Measurements from ENCODE around the gene WHRN.
A peak's percentile ranks its signal among the peaks of the same experiment; 100 is the strongest.

The WHRN gene

GRCh38 chr9:114375386-114376175 is 129.7 kb downstream of the WHRN start:
- Histone ChIP-seq H3K9me2 (replicated peaks; ENCODE audit: insufficient read depth, low read length) (no peaks in the 10 kb centered on the region), H3F3A (ENCODE audit: insufficient read depth) (peaks cover 39% of the 10 kb centered on the region), H3K9ac (ENCODE audit: low read length) (no peak overlapping the region), H3K36me3 (ENCODE audit: low read length) (peaks cover 4% of the 10 kb centered on the region; the same call in 1 of the 2 replicates), H3K9me3 (ENCODE audit: insufficient read depth, low read length) (no peaks in the 10 kb centered on the region), H3K79me2 (ENCODE audit: insufficient read depth, low read length) (peaks cover 27% of the 10 kb centered on the region), H3K27me3 (ENCODE audit: low read length) (no peaks in the 10 kb centered on the region), H3K4me3 (ENCODE audit: insufficient read depth, low read length, poor library complexity, severe bottlenecking) (no peak overlapping the region), H4K20me1 (ENCODE audit: low read depth, low read length) (no peaks in the 10 kb centered on the region), H3K27ac (ENCODE audit: low read depth, low read length) (peak overlapping the region; percentile 92), H3K4me2 (ENCODE audit: low read depth, low read length, poor library complexity, severe bottlenecking) (no peak overlapping the region), H2AFZ (ENCODE audit: low read depth, low read length, severe bottlenecking) (no peak overlapping the region)
- no peak for TF ChIP-seq CTCF (IDR thresholded peaks at IDR 0.05; ENCODE audit: insufficient read depth, low read length, poor library complexity, severe bottlenecking)
- TF ChIP-seq EZH2phosphoT487 (conservative IDR thresholded peaks at IDR 0.05; ENCODE audit: low read length) = no peak

- H3K4me2 ChIP-seq (ENCODE audit: low read depth, low read length, poor library complexity, severe bottlenecking) = no peak overlapping the region
- no peaks in the 10 kb centered on the region for H3K36me3 ChIP-seq (ENCODE audit: low read length)
- H3K27me3 ChIP-seq (ENCODE audit: low read length) = no peaks in the 10 kb centered on the region
- no peaks in the 10 kb centered on the region for H3K9me3 ChIP-seq (ENCODE audit: insufficient read depth, low read length)
- H4K20me1 ChIP-seq (ENCODE audit: low read depth, low read length) = no peaks in the 10 kb centered on the region
- H3K9ac ChIP-seq (ENCODE audit: low read length) = no peak overlapping the region
- H3K79me2 ChIP-seq (ENCODE audit: insufficient read depth, low read length) = peaks cover 26% of the 10 kb centered on the region
- no peak overlapping the region for H2AFZ ChIP-seq (ENCODE audit: low read depth, low read length, severe bottlenecking)
- TF ChIP-seq EZH2phosphoT487 (conservative IDR thresholded peaks at IDR 0.05; ENCODE audit: low read length) = no peak
- no peak for TF ChIP-seq CTCF (IDR thresholded peaks at IDR 0.05; ENCODE audit: insufficient read depth, low read length, poor library complexity, severe bottlenecking)
- H3K4me3 ChIP-seq (ENCODE audit: insufficient read depth, low read length, poor library complexity, severe bottlenecking) = no peak overlapping the region
- H3K9me2 ChIP-seq (replicated peaks; ENCODE audit: insufficient read depth, low read length) = no peaks in the 10 kb centered on the region
- H3K27ac ChIP-seq (ENCODE audit: low read depth, low read length) = peak overlapping the region; percentile 92
- H3F3A ChIP-seq (ENCODE audit: insufficient read depth) = peaks cover 34% of the 10 kb centered on the region
Observed at GRCh38 chr9:114374936-114375335, 130.3 kb downstream of the WHRN start.

- H3K4me2 ChIP-seq (ENCODE audit: low read depth, low read length, poor library complexity, severe bottlenecking) = peak overlapping the region; percentile 58
- no peaks in the 10 kb centered on the region for H4K20me1 ChIP-seq (ENCODE audit: low read depth, low read length)
- peak overlapping the region; percentile 58 for H3K9ac ChIP-seq (ENCODE audit: low read length)
- peaks cover 37% of the 10 kb centered on the region for H3F3A ChIP-seq (ENCODE audit: insufficient read depth)
- no peak overlapping the region for H3K4me3 ChIP-seq (ENCODE audit: insufficient read depth, low read length, poor library complexity, severe bottlenecking)
- no peaks in the 10 kb centered on the region for H3K9me2 ChIP-seq (replicated peaks; ENCODE audit: insufficient read depth, low read length)
- H2AFZ ChIP-seq (ENCODE audit: low read depth, low read length, severe bottlenecking) = no peak overlapping the region
- H3K79me2 ChIP-seq (ENCODE audit: insufficient read depth, low read length) = peaks cover 18% of the 10 kb centered on the region
- no peaks in the 10 kb centered on the region for H3K36me3 ChIP-seq (ENCODE audit: low read length)
- peak overlapping the region; percentile 92 for H3K27ac ChIP-seq (ENCODE audit: low read depth, low read length)
- TF ChIP-seq CTCF (IDR thresholded peaks at IDR 0.05; ENCODE audit: insufficient read depth, low read length, poor library complexity, severe bottlenecking) = no peak
- no peak for TF ChIP-seq EZH2phosphoT487 (conservative IDR thresholded peaks at IDR 0.05; ENCODE audit: low read length)
- no peaks in the 10 kb centered on the region for H3K9me3 ChIP-seq (ENCODE audit: insufficient read depth, low read length)
- no peaks in the 10 kb centered on the region for H3K27me3 ChIP-seq (ENCODE audit: low read length)
Observed at GRCh38 chr9:114373960-114374730, 131.1 kb downstream of the WHRN start.
